Effector memory CD8-positive, alpha-beta T cell (primary cell): ENCODE results near the gene CAMTA1.

Experiments used
- ATAC-seq: fragments of 150-1000 bp; cut with Tn5 transposase; replicated peaks from 2 replicates; pipeline ENCODE4 v1.10.0; 2021; ENCODE audit warnings: mild to moderate bottlenecking, moderate library complexity
- DNase-seq, 3 experiments: peaks; one replicate each; pipeline ENCODE4 v3.0.0; 2021
- H3K27ac Mint-ChIP-seq, 2 donors: one replicate each; pipeline ENCODE4 v1.8.0; 2022; ENCODE audit warnings: mild to moderate bottlenecking in 2 of 2, mixed read lengths in 2 of 2, moderate library complexity in 2 of 2
- H3K27me3 Mint-ChIP-seq, 2 donors: one replicate each; pipeline ENCODE4 v1.8.0; 2022; ENCODE audit warnings: mixed read lengths in 2 of 2
- H3K36me3 Mint-ChIP-seq: one replicate; pipeline ENCODE4 v1.8.0; 2022; ENCODE audit warnings: mild to moderate bottlenecking, moderate library complexity, mixed read lengths; ENCODE audit not compliant: insufficient read depth
- H3K4me1 Mint-ChIP-seq, 2 donors: one replicate each; pipeline ENCODE4 v1.8.0; 2022; ENCODE audit warnings: low read depth in 2 of 2, mixed read lengths in 2 of 2
- H3K4me3 Mint-ChIP-seq, 2 donors: one replicate each; pipeline ENCODE4 v1.8.0; 2022; ENCODE audit warnings: mild to moderate bottlenecking in 2 of 2, mixed read lengths in 2 of 2, moderate library complexity in 2 of 2
- H3K9me3 Mint-ChIP-seq, 2 donors: one replicate each; pipeline ENCODE4 v1.8.0; 2022; ENCODE audit warnings: mixed read lengths in 2 of 2

The CAMTA1 gene

GRCh38 chr1:7384679-7385078 lies 599.4 kb downstream of the CAMTA1 start:
- no peaks in the 10 kb centered on the region for H3K36me3 Mint-ChIP-seq
- H3K27ac Mint-ChIP-seq: no peak overlapping the region
- H3K4me3 Mint-ChIP-seq: no peak overlapping the region
- ATAC-seq (no peak), DNase-seq (no peak)
- H3K27me3 Mint-ChIP-seq: peaks cover 9 to 27% of the 10 kb centered on the region in 2 donors
- H3K4me1 Mint-ChIP-seq: no peaks in the 10 kb centered on the region
- H3K9me3 Mint-ChIP-seq: no peaks in the 10 kb centered on the region

DNA sequence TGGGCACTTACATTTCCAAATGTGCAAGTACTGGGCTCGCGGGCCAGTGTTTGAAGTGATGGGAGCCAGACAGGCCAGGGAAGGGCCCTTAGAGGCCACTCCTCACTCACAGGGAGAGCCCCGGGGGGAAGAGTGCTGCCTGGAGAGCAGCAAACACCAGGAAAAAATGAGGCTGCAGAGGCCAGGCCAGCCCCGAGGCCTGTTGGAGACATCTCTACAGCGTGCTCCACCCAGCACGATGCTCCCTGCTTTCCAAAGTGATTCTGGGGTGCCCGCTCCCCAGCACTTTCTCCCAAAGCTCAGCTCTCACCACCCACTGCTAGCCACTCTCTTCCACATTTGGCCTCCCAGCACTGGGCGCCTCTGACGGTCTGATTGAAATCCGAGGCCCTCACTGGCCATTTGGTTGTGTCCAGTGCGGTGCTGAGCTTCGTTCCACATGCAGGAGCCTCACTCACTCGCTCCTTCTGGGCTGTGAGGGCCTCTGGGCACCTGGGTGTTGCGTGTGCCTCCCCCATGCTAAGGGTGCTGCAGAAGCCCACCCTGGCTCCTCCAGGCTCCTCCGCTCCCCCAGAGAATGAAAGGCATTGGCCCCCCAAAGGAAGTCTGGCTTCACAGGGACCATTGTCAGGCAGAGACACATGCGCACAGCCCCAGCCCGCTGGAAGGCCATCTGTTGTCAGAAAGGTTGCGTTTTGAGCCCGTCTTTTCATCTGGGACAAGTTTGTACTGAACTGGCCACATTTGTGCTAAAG lies 600.4 kb downstream of the CAMTA1 start:
- ATAC-seq (no peak), DNase-seq (no peak)
- Mint-ChIP-seq H3K9me3 (no peaks in the 10 kb centered on the region), H3K4me1 (no peaks in the 10 kb centered on the region), H3K4me3 (no peak overlapping the region), H3K36me3 (no peaks in the 10 kb centered on the region), H3K27me3 (peaks cover 9 to 23% of the 10 kb centered on the region in 2 donors), H3K27ac (no peak overlapping the region)

GRCh38 chr1:7386226-7387052 lies 601.2 kb downstream of the CAMTA1 start:
- no peak overlapping the region for H3K27ac Mint-ChIP-seq
- no peak overlapping the region for H3K4me3 Mint-ChIP-seq
- no peak for DNase-seq
- no peaks in the 10 kb centered on the region for H3K9me3 Mint-ChIP-seq
- H3K36me3 Mint-ChIP-seq: no peaks in the 10 kb centered on the region
- H3K27me3 Mint-ChIP-seq: peaks cover 9 to 23% of the 10 kb centered on the region in 2 donors
- no peaks in the 10 kb centered on the region for H3K4me1 Mint-ChIP-seq
- no peak for ATAC-seq

- peaks cover 9 to 23% of the 10 kb centered on the region in 2 donors for H3K27me3 Mint-ChIP-seq
- DNase-seq (no peak), ATAC-seq (no peak)
- H3K9me3 Mint-ChIP-seq: no peaks in the 10 kb centered on the region
- no peak overlapping the region for H3K27ac Mint-ChIP-seq
- H3K4me3 Mint-ChIP-seq: no peak overlapping the region
- H3K36me3 Mint-ChIP-seq: no peaks in the 10 kb centered on the region
- H3K4me1 Mint-ChIP-seq: no peaks in the 10 kb centered on the region
Measured at GRCh38 chr1:7387053-7387927, 602.0 kb downstream of the CAMTA1 start.

GRCh38 chr1:7388141-7388487 lies 602.9 kb downstream of the CAMTA1 start:
- no peaks in the 10 kb centered on the region for H3K36me3 Mint-ChIP-seq
- peaks cover 9 to 23% of the 10 kb centered on the region in 2 donors for H3K27me3 Mint-ChIP-seq
- no peaks in the 10 kb centered on the region for H3K4me1 Mint-ChIP-seq
- ATAC-seq: no peak
- no peaks in the 10 kb centered on the region for H3K9me3 Mint-ChIP-seq
- no peak for DNase-seq
- no peak overlapping the region for H3K4me3 Mint-ChIP-seq
- H3K27ac Mint-ChIP-seq: no peak overlapping the region

GRCh38 chr1:7388488-7389185 lies 603.4 kb downstream of the CAMTA1 start:
- H3K9me3 Mint-ChIP-seq: no peaks in the 10 kb centered on the region
- no peak for ATAC-seq
- H3K27ac Mint-ChIP-seq: no peak overlapping the region
- H3K4me1 Mint-ChIP-seq: no peaks in the 10 kb centered on the region
- no peaks in the 10 kb centered on the region for H3K36me3 Mint-ChIP-seq
- DNase-seq: no peak
- H3K27me3 Mint-ChIP-seq: peaks cover 5 to 23% of the 10 kb centered on the region in 2 donors
- H3K4me3 Mint-ChIP-seq: no peak overlapping the region

DNA sequence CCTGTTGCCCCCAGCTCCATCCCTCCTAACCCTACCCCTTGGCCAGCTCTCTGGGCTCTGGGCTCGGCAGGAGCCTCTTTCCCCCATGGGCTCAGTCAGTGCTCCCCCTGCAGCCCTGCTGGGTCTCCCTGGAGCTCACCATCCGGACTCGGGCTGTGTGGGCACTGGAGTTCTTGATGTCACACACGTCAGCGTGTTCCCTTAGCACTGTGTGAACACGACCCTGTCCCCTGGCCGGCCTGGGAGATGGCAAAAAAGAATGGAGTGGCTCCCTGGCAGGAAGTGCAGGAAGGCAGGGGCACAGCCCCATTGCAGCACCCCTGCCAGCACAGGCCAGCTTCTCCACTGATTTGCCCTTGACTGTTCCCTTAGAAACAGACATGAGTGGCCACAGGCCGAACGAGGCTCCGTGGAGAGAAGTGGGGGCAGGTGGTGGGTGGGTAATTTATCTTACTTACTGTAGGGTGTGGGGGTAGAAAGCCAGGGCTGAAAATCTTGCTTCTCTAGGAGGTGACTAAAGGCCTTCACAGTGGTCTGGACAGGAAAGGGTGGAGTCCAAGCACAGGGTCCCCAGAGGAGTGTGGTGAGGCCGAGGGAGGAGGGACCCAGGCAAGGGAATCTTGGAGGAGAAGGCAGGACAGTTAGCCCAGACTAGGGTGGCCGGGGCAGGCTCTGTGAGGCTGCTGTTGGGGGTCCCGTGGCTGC lies 604.1 kb downstream of the CAMTA1 start:
- H3K27me3 Mint-ChIP-seq: peaks cover 0 to 17% of the 10 kb centered on the region in 2 donors
- H3K9me3 Mint-ChIP-seq: no peaks in the 10 kb centered on the region
- no peaks in the 10 kb centered on the region for H3K4me1 Mint-ChIP-seq
- no peak for ATAC-seq
- no peak overlapping the region for H3K27ac Mint-ChIP-seq
- DNase-seq: no peak
- H3K36me3 Mint-ChIP-seq: no peaks in the 10 kb centered on the region
- H3K4me3 Mint-ChIP-seq: no peak overlapping the region

- no peaks in the 10 kb centered on the region for H3K4me1 Mint-ChIP-seq
- H3K36me3 Mint-ChIP-seq: no peaks in the 10 kb centered on the region
- ATAC-seq (no peak), DNase-seq (no peak)
- no peaks in the 10 kb centered on the region for H3K9me3 Mint-ChIP-seq
- H3K27me3 Mint-ChIP-seq: peaks cover under 1 to 17% of the 10 kb centered on the region in 2 donors
- H3K4me3 Mint-ChIP-seq: no peak overlapping the region
- H3K27ac Mint-ChIP-seq: no peak overlapping the region
Measured at GRCh38 chr1:7389906-7390603, 604.8 kb downstream of the CAMTA1 start.

- no peaks in the 10 kb centered on the region for H3K4me1 Mint-ChIP-seq
- DNase-seq: no peak
- peaks cover 6 to 17% of the 10 kb centered on the region in 2 donors for H3K27me3 Mint-ChIP-seq
- H3K36me3 Mint-ChIP-seq: no peaks in the 10 kb centered on the region
- H3K9me3 Mint-ChIP-seq: peaks cover 0 to 2% of the 10 kb centered on the region in 2 donors
- no peak overlapping the region for H3K27ac Mint-ChIP-seq
- H3K4me3 Mint-ChIP-seq: no peak overlapping the region
- no peak for ATAC-seq
Measured at GRCh38 chr1:7390604-7391000, 605.3 kb downstream of the CAMTA1 start.

DNA sequence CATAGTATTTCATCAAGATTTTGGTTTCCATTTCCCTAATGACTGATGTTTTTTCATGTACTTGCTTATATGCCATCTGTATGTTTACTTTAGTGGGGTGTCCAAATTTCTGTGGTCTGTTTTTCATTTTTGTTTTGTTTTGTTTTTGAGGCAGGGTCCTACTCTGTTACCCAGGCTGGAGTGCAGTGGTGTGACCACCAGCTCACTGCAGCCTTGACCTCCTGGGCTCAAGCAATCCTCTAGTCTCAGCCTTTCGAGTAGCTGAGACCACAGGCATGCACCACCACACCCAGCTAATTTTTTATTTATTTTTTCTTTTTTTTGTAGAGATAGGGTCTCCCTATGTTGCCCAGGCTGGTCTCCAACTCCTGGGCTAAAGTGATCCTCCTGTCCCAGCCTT lies 607.9 kb downstream of the CAMTA1 start:
- no peak for DNase-seq
- Mint-ChIP-seq H3K4me1 (no peaks in the 10 kb centered on the region), H3K36me3 (no peaks in the 10 kb centered on the region), H3K27me3 (peaks cover 0 to 23% of the 10 kb centered on the region in 2 donors), H3K4me3 (no peak overlapping the region), H3K9me3 (peaks cover 0 to 4% of the 10 kb centered on the region in 2 donors), H3K27ac (no peak overlapping the region)
- no peak for ATAC-seq

GRCh38 chr1:7395251-7395650 lies 610.0 kb downstream of the CAMTA1 start:
- DNase-seq: no peak
- Mint-ChIP-seq H3K4me1 (no peaks in the 10 kb centered on the region), H3K27ac (no peak overlapping the region), H3K27me3 (peaks cover 11 to 42% of the 10 kb centered on the region in 2 donors), H3K4me3 (no peak overlapping the region), H3K36me3 (no peaks in the 10 kb centered on the region), H3K9me3 (peaks cover 4 to 8% of the 10 kb centered on the region in 2 donors)
- ATAC-seq: no peak

DNA sequence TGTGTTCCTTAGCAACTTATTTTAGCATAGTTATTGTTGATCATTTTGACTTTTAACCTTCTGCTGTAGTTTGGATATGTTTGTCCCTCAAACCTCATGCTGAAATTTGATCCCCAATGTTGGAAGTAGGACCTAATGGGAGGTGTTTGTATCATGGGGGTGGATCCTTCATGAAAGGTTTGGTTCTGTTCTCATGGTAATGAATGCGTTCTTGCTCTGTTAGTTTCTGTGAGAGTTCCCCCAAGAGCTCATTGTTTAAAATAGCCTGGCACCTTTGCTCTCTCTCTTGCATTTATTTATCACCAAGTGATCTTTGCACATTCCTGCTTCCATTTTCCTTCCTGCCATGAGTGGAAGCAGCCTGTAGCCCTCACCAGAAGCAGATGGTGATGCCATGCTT lies 613.7 kb downstream of the CAMTA1 start:
- ATAC-seq (no peak), DNase-seq (no peak)
- Mint-ChIP-seq H3K4me1 (no peaks in the 10 kb centered on the region), H3K9me3 (peaks cover 4 to 8% of the 10 kb centered on the region in 2 donors), H3K27me3 (peaks cover 37 to 65% of the 10 kb centered on the region in 2 donors), H3K4me3 (no peak overlapping the region), H3K36me3 (no peaks in the 10 kb centered on the region), H3K27ac (no peak overlapping the region)
